ENCODE measurements around the gene APOA1. TPM values are rescaled to one million over a fixed set of nuclear protein-coding genes. Genes with fewer than 3 reads are reported as not detected.
A peak's percentile ranks its signal among the peaks of the same experiment; 100 is the strongest.

Gene APOA1
- total and polyA plus RNA-seq, 2 of the 4 experiments (the other 2 are of a cell fraction), result 0.18 to 0.89 TPM

GRCh38 chr11:116835791-116836631 lies 1.4 kb downstream of the APOA1 start:
- CTCF ChIA-PET, result interaction anchor here (0.6 to 1.9 kb wide), 18 partner anchors 9 to 272 kb away, joined by 3 to 30 read pairs (median 4); partner anchors contain the start of gene APOA5
- no peaks in the 10 kb centered on the region for H3K9me3 ChIP-seq (ENCODE audit: control insufficient read depth, insufficient read depth, low read length)
- no peak overlapping the region for H3K9ac ChIP-seq (ENCODE audit: low read depth, low read length)
- no peak overlapping the region for H2BK120ac ChIP-seq (ENCODE audit: low read depth, low read length)
- peak overlapping the region; percentile 98 for H2AFZ ChIP-seq (replicated peaks; ENCODE audit: low read length, poor library complexity)
- H3K23ac ChIP-seq (ENCODE audit: low read depth, low read length), result no peak overlapping the region
- peak overlapping the region; percentile 19; the same call in 1 of the 2 replicates for H2AK5ac ChIP-seq (ENCODE audit: low read depth, low read length)
- H3K9me1 ChIP-seq (ENCODE audit: insufficient read depth, low read length), result no peaks in the 10 kb centered on the region; the same call in 1 of the 2 replicates
- no peak overlapping the region for H3K56ac ChIP-seq (ENCODE audit: extremely low read depth, insufficient read depth, low read length)
- H3K14ac ChIP-seq (replicated peaks; ENCODE audit: low read depth, low read length), result no peak overlapping the region
- no peak overlapping the region for H2BK5ac ChIP-seq (ENCODE audit: low read depth, low read length, poor library complexity, severe bottlenecking)
- no peak overlapping the region for H2BK20ac ChIP-seq (ENCODE audit: low read depth, low read length)
- H3K27ac ChIP-seq (ENCODE audit: insufficient read depth, low read length), result peak overlapping the region; percentile 3; the same call in 1 of the 2 replicates
- H3K4me3 ChIP-seq (ENCODE audit: insufficient read depth, low read depth, low read length), result peak overlapping the region; percentile 13; the same call in 1 of the 2 replicates
- dilution Hi-C loops (cut with HindIII; ENCODE audit: low sequenced_read_pairs, unreplicated experiment) (no loop called here), in situ Hi-C loops (cut with MboI; ENCODE audit: low sequenced_read_pairs) (no loop called here), intact Hi-C loops (cut with micrococcal nuclease) (loop anchor here (1.0 kb wide), 1 partner anchor 48 kb away; the partner anchor contains the start of gene ZPR1)
- peaks cover 3% of the 10 kb centered on the region; the same call in 1 of the 2 replicates for H3K4me1 ChIP-seq (ENCODE audit: control insufficient read depth, insufficient read depth, low read length)
- no TSS peak for BruUV-seq (replicated peaks)
- peaks cover 3% of the 10 kb centered on the region; the same call in 1 of the 2 replicates for H3K27me3 ChIP-seq (ENCODE audit: control insufficient read depth, insufficient read depth, low read length)
- H2BK15ac ChIP-seq (ENCODE audit: low read depth, low read length), result no peak overlapping the region; the same call in 1 of the 3 replicates
- 7% methylated on average over 37 of the region's 57 CpGs; no CpG with 5 or more reads in 1 of the 2 experiments for WGBS, 2 experiments (ENCODE audit: extremely low coverage in 2 of 2, insufficient read length in 1 of 2)
- peak overlapping the region; percentile 37 for H3K4me2 ChIP-seq (ENCODE audit: low read depth, low read length)
- no peaks in the 10 kb centered on the region for H4K20me1 ChIP-seq (ENCODE audit: insufficient read depth, low read length)
- H4K91ac ChIP-seq (ENCODE audit: insufficient read depth, low read depth, low read length), result 0 out of 2 replicates have a peak overlapping the region, but pooled peaks have one; percentile 17
- no peaks in the 10 kb centered on the region for H3K79me1 ChIP-seq (ENCODE audit: low read depth in 1 of 2, low read length in 2 of 2)
- no peak overlapping the region for H3K18ac ChIP-seq (ENCODE audit: low read depth, low read length)
- H4K8ac ChIP-seq (ENCODE audit: low read depth in 2 of 2, low read length in 2 of 2), result peak overlapping the region; percentile 58 to 84; a peak in 3 of 4 replicates
- peak overlapping the region; percentile 32; the same call in 1 of the 2 replicates for H4K5ac ChIP-seq (ENCODE audit: low read depth, low read length)
- H3K4ac ChIP-seq (ENCODE audit: low read depth, low read length), result peak overlapping the region; percentile 14; the same call in 1 of the 2 replicates
- no peaks in the 10 kb centered on the region for H3K36me3 ChIP-seq (ENCODE audit: control insufficient read depth, insufficient read depth, low read length)
- DNase-seq, result peak; percentile 93
- H2AK9ac ChIP-seq (replicated peaks; ENCODE audit: low read depth, low read length, poor library complexity), result peak overlapping the region; percentile 79
- peak; percentile 95 for ATAC-seq (ENCODE audit: low read depth)
- POLR2A ChIA-PET (ENCODE audit: unreplicated experiment), result interaction anchor here (0.7 kb wide), 1 partner anchor 43 kb away, joined by 3 read pairs; no protein-coding TSS in a partner anchor
- TF ChIP-seq MAFK (IDR thresholded peaks at IDR 0.05; ENCODE audit: low read depth, low read length) (no peak), SMC3 (IDR thresholded peaks at IDR 0.05; ENCODE audit: low read depth, low read length) (peak; percentile 70), RAD21 (IDR thresholded peaks at IDR 0.05; ENCODE audit: low read length) (peak; percentile 61), MAZ (IDR thresholded peaks at IDR 0.05; ENCODE audit: borderline replicate concordance, low read depth, low read length) (no peak; the same call in 1 of the 2 replicates), CTCF (conservative IDR thresholded peaks at IDR 0.05; ENCODE audit: low read depth, low read length) (peak; percentile 67), FOS (IDR thresholded peaks at IDR 0.05; ENCODE audit: low read depth, low read length) (no peak), MXI1 (IDR thresholded peaks at IDR 0.05; ENCODE audit: borderline replicate concordance, low read depth, low read length) (peak; percentile 67), BHLHE40 (IDR thresholded peaks at IDR 0.05; ENCODE audit: low read depth, low read length) (peak; percentile 75), USF2 (IDR thresholded peaks at IDR 0.05; ENCODE audit: low read depth, low read length) (no peak), CHD1 (IDR thresholded peaks at IDR 0.05; ENCODE audit: low read depth, low read length) (no peak), RFX5 (IDR thresholded peaks at IDR 0.05; ENCODE audit: low read depth, low read length) (no peak), POLR2A (IDR thresholded peaks at IDR 0.05; ENCODE audit: low read depth, low read length) (no peak), CEBPB (IDR thresholded peaks at IDR 0.05; ENCODE audit: low read depth, low read length) (no peak), NFE2L2 (IDR thresholded peaks at IDR 0.05; ENCODE audit: low read depth, low read length) (no peak), RCOR1 (IDR thresholded peaks at IDR 0.05; ENCODE audit: insufficient replicate concordance, low read length) (no peak)

All from IMR-90 (cell line).